Ishikawa (cell line): ENCODE measurements around the gene AFAP1L1.

Experiments
- CEBPB ChIP-seq: IDR thresholded peaks from 2 replicates; pipeline ENCODE4 v1.6.1; 2012
- CREB1 ChIP-seq: IDR thresholded peaks from 2 replicates; pipeline ENCODE4 v1.6.1; 2012; ENCODE audit warnings: low read depth
- EGR1 ChIP-seq: IDR thresholded peaks from 2 replicates; pipeline ENCODE4 v1.6.1; 2012
- EP300 ChIP-seq: IDR thresholded peaks from 2 replicates; pipeline ENCODE4 v1.6.1; 2012; ENCODE audit warnings: borderline replicate concordance
- FOXM1 ChIP-seq: IDR thresholded peaks from 2 replicates; pipeline ENCODE4 v1.6.1; 2012; ENCODE audit warnings: low read depth, borderline replicate concordance
- NFIC ChIP-seq: IDR thresholded peaks from 2 replicates; pipeline ENCODE4 v1.6.1; 2012
- RAD21 ChIP-seq: IDR thresholded peaks from 2 replicates; pipeline ENCODE4 v1.6.1; 2012; ENCODE audit warnings: low read depth
- TAF1 ChIP-seq: IDR thresholded peaks from 2 replicates; pipeline ENCODE4 v1.6.1; 2012; ENCODE audit warnings: low read depth, mild to moderate bottlenecking
- TCF12 ChIP-seq: IDR thresholded peaks from 2 replicates; pipeline ENCODE4 v1.6.1; 2012; ENCODE audit warnings: low read depth
- TEAD4 ChIP-seq: IDR thresholded peaks from 2 replicates; pipeline ENCODE4 v1.6.1; 2012
- YY1 ChIP-seq: IDR thresholded peaks from 2 replicates; pipeline ENCODE4 v1.6.1; 2012; ENCODE audit warnings: low read depth
- ZBTB7A ChIP-seq: IDR thresholded peaks from 2 replicates; pipeline ENCODE4 v1.6.1; 2012; ENCODE audit warnings: low read depth
- TF ChIP-seq, protein P1 (sequence below): IDR thresholded peaks from 2 replicates; pipeline ENCODE4 v1.6.1; 2012; ENCODE audit warnings: low read depth, mild to moderate bottlenecking
- TF ChIP-seq, protein P2 (sequence below): IDR thresholded peaks from 2 replicates; pipeline ENCODE4 v1.6.1; 2012
- TF ChIP-seq, protein P3 (sequence below): IDR thresholded peaks from 2 replicates; pipeline ENCODE4 v1.6.1; 2012

Gene AFAP1L1

DNA sequence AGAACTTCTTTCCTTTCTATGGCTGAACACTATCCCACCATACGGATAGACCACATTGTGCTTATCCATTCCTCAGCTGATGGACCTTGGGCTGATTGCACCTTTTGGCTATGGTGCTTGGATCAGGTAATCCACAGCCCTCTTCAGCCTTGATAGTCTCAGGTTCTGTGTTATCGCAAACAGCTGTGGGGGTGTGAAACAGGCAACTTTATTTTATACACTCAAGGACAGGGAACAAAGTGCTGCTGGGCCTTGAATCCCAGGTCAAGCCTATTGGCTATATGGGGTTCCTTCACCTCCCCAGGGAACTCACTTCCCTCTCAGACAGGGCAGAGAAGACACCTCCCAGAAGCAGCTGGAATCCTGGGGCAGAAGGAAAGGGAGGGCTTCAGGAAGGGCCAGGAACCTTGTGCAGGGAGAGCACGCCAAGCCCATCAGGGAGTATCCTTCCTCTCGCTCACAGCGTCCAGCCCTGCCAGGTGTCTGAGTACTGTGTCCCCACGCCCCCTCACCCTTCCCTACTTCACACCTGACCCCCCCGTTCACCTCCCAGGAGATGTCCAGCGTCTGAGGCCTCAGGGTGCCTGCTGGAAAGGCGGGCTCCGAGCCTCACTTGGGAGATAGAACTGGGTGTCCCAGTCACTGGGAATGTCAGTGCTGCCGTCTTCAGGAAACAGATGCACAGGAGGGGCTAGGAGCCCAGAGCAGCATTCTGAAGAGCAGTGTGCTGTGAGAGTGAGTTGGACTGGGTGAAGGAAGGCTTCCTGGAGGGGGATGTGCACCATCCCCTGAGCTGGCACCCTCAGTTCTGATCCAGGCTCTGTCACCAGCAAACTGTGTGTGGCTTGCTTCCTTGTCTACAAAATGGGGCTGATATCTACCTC is 32.8 kb downstream of the AFAP1L1 start:
- TF ChIP-seq, protein P1, sequence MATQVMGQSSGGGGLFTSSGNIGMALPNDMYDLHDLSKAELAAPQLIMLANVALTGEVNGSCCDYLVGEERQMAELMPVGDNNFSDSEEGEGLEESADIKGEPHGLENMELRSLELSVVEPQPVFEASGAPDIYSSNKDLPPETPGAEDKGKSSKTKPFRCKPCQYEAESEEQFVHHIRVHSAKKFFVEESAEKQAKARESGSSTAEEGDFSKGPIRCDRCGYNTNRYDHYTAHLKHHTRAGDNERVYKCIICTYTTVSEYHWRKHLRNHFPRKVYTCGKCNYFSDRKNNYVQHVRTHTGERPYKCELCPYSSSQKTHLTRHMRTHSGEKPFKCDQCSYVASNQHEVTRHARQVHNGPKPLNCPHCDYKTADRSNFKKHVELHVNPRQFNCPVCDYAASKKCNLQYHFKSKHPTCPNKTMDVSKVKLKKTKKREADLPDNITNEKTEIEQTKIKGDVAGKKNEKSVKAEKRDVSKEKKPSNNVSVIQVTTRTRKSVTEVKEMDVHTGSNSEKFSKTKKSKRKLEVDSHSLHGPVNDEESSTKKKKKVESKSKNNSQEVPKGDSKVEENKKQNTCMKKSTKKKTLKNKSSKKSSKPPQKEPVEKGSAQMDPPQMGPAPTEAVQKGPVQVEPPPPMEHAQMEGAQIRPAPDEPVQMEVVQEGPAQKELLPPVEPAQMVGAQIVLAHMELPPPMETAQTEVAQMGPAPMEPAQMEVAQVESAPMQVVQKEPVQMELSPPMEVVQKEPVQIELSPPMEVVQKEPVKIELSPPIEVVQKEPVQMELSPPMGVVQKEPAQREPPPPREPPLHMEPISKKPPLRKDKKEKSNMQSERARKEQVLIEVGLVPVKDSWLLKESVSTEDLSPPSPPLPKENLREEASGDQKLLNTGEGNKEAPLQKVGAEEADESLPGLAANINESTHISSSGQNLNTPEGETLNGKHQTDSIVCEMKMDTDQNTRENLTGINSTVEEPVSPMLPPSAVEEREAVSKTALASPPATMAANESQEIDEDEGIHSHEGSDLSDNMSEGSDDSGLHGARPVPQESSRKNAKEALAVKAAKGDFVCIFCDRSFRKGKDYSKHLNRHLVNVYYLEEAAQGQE = no peak
- TF ChIP-seq YY1 (no peak), EGR1 (no peak), NFIC (no peak), ZBTB7A (no peak), TEAD4 (no peak), CREB1 (no peak), CEBPB (no peak)
- TF ChIP-seq, protein P2, sequence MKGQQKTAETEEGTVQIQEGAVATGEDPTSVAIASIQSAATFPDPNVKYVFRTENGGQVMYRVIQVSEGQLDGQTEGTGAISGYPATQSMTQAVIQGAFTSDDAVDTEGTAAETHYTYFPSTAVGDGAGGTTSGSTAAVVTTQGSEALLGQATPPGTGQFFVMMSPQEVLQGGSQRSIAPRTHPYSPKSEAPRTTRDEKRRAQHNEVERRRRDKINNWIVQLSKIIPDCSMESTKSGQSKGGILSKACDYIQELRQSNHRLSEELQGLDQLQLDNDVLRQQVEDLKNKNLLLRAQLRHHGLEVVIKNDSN = no peak
- TF ChIP-seq, protein P3, sequence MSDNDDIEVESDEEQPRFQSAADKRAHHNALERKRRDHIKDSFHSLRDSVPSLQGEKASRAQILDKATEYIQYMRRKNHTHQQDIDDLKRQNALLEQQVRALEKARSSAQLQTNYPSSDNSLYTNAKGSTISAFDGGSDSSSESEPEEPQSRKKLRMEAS = no peak

DNA sequence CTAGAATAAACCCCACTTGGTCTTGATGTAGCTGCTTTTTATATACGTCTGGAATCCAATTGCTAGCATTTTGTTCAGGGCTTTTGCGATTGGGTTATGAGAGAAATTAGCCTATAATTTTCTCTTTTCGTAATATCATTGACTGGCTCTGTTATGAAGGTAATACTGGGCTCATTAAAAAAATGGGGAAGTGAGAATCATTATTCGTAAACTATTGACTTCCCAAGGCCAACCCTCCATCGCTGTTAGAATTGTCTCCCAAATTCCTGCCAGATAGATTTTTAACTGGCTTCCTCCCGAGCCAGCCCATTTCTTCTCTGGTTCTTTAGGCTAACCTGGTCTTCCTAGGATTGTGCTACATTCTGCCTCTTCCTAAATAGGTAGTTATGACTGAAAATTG is 37.7 kb downstream of the AFAP1L1 start:
- TF ChIP-seq TCF12 (no peak), ZBTB7A (no peak), YY1 (no peak), CREB1 (no peak), NFIC (no peak), RAD21 (no peak), FOXM1 (no peak)
- TF ChIP-seq, protein P3 = no peak
- TF ChIP-seq, protein P2 = no peak
- TF ChIP-seq, protein P1 = no peak

DNA sequence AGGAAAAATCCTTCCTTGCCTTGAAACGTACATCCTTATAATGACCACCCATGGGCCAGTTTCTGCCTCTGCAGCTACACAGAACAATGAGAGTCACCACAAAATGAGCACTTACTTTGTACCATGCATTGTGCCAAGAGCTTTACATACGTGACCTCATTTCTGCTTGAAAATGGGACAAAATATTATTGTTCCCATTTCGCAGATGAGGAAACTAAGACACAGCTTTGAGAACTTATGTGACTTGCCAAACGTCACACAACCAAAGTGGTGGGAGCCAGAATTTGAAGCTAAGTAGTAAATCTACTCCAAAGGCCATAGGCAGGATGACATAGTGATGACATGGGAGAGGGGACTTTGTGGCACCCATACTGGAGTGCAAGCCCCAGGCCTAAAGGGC is 38.8 kb downstream of the AFAP1L1 start:
- TF ChIP-seq CREB1 = no peak
- no peak for TF ChIP-seq YY1

DNA sequence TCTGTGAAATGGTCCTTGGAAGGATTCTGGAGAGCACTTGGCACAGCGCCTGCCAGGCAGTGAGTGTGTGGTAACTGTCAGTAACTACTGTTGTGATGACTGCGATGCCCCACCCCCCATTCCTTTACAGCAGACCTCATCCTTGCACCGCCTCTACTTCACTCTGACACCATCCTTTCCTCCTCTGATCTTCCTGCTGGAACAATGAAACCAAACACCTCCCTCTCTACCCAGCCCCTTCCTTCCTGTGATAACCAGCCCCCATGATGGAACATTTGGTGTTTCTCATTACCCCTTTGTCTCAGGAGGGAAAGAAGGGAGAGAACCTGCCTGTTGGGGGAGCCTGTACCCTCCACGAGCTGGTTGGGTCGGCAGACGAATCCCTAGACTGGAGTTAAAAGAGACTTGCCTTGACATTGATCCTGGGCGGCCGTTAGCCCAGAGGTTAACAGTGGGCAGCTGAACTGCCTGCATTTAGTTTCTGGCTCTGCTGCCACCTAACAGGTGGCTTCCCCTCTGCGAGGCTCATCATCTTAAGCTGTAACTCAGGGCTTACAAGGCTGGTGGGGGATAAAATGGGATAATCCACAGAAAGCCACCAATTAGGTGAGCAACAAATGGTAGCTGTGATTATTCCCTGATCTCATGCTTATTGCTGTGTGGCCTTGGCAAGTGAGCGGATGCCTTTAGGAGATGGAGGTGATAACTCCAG is 39.4 kb downstream of the AFAP1L1 start:
- TF ChIP-seq TAF1 = no peak
- no peak for TF ChIP-seq YY1

DNA sequence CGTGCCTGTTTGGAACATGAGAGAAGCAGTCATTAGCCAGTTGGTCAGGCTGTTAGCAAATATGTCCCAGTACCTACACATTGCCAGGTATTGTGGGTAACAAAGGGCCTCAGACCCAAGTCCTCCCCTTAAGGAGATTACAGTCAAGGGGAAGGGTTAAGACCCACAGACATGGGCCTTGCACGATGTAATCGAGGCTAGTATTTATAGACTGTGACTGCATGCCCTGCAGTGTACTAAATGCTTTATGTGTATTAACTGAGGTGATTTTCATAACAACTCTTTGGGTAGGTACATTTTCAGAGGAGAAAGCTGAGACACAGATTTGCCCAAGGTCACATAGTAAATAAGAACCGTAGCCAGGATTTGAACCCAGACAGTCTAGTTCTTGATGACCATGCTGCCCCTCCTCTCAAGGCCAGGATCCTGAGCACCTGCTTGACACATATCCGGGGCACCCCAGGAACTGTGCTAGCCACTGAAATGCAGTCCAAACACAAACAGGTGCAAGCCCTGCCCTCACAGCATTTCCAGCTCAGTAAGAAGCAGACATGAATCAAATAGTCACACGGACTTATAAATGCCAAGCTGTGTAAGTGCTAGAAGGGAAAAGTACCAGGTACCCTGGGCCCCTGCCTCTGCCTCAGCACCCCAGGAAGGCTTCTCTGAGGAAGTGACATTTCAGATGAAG is 41.6 kb downstream of the AFAP1L1 start:
- TF ChIP-seq TEAD4 = no peak
- TF ChIP-seq EP300 = no peak
- no peak for TF ChIP-seq TAF1
- TF ChIP-seq NFIC = no peak
- no peak for TF ChIP-seq FOXM1
- TF ChIP-seq RAD21 = no peak
- TF ChIP-seq CEBPB = no peak
- no peak for TF ChIP-seq ZBTB7A
- TF ChIP-seq YY1 = no peak
- TF ChIP-seq, protein P2 = no peak
- TF ChIP-seq, protein P3 = no peak
- no peak for TF ChIP-seq CREB1
- TF ChIP-seq, protein P1 = no peak
- TF ChIP-seq TCF12 = no peak
- no peak for TF ChIP-seq EGR1
